Lower leg skin (tissue), 4 donors: Measurements from ENCODE around the gene KCNH5. TPM values are rescaled to one million over a fixed set of nuclear protein-coding genes. Genes with fewer than 3 reads are reported as not detected.

ENCODE experiments used
- DNase-seq, 2 donors: peaks; one replicate each; pipeline ENCODE4 v3.0.0-alpha.2; 2019; ENCODE audit warnings: low spot score in 2 of 2
- H3K4me3 ChIP-seq: fragments of 200-600 bp; sonication (generic); 2 replicates; pipeline ENCODE4 v1.5.1; 2017; ENCODE audit warnings: mild to moderate bottlenecking, low read depth; ENCODE audit not compliant: poor library complexity, severe bottlenecking
- POLR2A ChIP-seq, 2 donors: fragments of 450-650 bp; IDR thresholded peaks; one replicate each; pipeline ENCODE4 v1.6.1; 2016 to 2017; ENCODE audit warnings: antibody characterized with exemption in 2 of 2, mild to moderate bottlenecking in 1 of 2, moderate library complexity in 1 of 2
- WGBS, 2 donors: methylation state at CpG; one replicate each; pipeline ENCODE4 v1.1.5; 2018; 5-methylcytosine and 5-hydroxymethylcytosine counted together
- intact Hi-C: fragments of 100-400 bp; cut with DNase I; formaldehyde crosslinking; loops from one replicate; pipeline ENCODE4 v1.15.0; 2023; ENCODE audit warnings: low total_unique reads
- total RNA-seq, 4 donors: library from RNA; depleted of rRNA; stranded (reverse); fragments of >200 nt; gene quantifications; one replicate each; pipeline ENCODE4 v1.1.0, GENCODE V29; 2016
- TF ChIP-seq, protein P1 (sequence below), 3 donors: fragments of 450-650 bp; IDR thresholded peaks; one replicate each; pipeline ENCODE4 v1.5.1; 2016; ENCODE audit warnings: antibody characterized with exemption in 3 of 3, mild to moderate bottlenecking in 3 of 3, moderate library complexity in 2 of 3

Gene KCNH5
- total RNA-seq, 4 donors from 2014 or later, result 0.03 TPM; not detected in 3

DNA sequence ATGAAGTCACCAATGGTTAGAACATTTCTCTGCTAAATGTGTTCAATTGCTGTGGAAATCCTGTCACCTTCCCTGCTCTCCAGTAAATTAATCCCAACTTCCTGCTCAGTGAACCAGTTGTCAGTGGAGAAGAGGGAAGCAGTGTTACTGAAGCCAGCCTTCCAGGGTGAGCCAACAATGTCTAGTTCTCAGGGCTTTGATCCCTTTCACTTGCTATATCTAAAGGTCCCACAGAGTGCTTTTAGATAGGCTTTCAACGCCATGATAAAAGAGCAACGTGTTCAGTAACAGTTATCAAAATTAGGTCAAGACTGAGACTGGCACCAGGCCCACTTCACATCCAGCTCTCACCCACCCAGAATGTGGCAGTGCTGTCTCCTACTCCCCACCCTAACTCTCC lies 139.7 kb downstream of the KCNH5 start:
- no peak overlapping the region for H3K4me3 ChIP-seq
- TF ChIP-seq POLR2A (IDR thresholded peaks at IDR 0.05), result no peak
- TF ChIP-seq, protein P1, sequence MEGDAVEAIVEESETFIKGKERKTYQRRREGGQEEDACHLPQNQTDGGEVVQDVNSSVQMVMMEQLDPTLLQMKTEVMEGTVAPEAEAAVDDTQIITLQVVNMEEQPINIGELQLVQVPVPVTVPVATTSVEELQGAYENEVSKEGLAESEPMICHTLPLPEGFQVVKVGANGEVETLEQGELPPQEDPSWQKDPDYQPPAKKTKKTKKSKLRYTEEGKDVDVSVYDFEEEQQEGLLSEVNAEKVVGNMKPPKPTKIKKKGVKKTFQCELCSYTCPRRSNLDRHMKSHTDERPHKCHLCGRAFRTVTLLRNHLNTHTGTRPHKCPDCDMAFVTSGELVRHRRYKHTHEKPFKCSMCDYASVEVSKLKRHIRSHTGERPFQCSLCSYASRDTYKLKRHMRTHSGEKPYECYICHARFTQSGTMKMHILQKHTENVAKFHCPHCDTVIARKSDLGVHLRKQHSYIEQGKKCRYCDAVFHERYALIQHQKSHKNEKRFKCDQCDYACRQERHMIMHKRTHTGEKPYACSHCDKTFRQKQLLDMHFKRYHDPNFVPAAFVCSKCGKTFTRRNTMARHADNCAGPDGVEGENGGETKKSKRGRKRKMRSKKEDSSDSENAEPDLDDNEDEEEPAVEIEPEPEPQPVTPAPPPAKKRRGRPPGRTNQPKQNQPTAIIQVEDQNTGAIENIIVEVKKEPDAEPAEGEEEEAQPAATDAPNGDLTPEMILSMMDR (IDR thresholded peaks at IDR 0.05), result no peak
- intact Hi-C loops, result no loop called here
- WGBS, 2 donors, result 56 to 70% methylated on average over 2 of the region's 2 CpGs
- no peak for DNase-seq

DNA sequence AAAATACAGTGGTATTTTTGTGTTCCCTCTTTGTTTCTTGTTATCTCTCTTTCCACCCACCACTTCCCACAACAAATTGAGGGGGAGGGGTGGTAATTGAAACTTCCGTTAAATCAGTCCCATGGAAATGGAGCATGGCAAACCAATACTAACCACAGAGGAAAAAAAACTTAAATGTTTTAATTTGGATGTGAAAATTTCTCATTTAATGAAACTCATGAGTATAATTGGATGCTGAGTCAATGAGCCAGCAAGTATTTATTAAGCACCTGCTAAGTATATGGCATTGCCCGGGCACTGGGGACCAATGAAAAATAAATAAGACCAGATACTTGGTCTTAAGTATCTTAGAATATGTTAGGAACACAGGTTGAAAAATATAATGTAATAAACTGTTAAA lies 147.5 kb downstream of the KCNH5 start:
- WGBS, 2 donors, result 46 to 62% methylated on average over 2 of the region's 2 CpGs
- intact Hi-C loops, result no loop called here
- no peak for TF ChIP-seq POLR2A (IDR thresholded peaks at IDR 0.05)
- TF ChIP-seq, protein P1 (IDR thresholded peaks at IDR 0.05), result no peak
- no peak overlapping the region for H3K4me3 ChIP-seq
- DNase-seq, result no peak

GRCh38 chr14:62896932-62897456 lies 148.3 kb downstream of the KCNH5 start:
- no peak overlapping the region for H3K4me3 ChIP-seq
- 75 to 87% methylated on average over 1 of the region's 1 CpG for WGBS, 2 donors
- intact Hi-C loops, result no loop called here
- TF ChIP-seq POLR2A (IDR thresholded peaks at IDR 0.05), result no peak
- TF ChIP-seq, protein P1 (IDR thresholded peaks at IDR 0.05), result no peak
- DNase-seq, result no peak

DNA sequence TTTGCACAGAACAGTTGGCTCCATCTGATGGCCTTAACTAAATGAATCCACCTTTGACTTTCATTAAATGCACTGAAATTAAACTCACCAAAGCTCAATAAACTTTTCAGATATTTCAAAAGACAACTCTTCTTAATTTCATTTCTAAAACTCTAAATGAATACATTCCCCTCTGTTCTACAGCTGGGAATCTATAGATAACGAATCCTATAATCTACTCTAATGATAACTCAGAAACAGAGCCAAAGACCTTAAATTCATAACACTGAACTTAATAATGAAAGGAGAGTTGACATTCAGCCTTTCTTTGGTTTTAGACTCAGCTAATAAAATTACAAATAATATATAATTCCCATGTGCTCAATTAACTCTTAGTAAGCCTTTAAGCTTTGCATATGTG lies 150.5 kb downstream of the KCNH5 start:
- no peak for TF ChIP-seq POLR2A (IDR thresholded peaks at IDR 0.05)
- TF ChIP-seq, protein P1 (IDR thresholded peaks at IDR 0.05), result no peak
- intact Hi-C loops, result no loop called here
- WGBS, 2 donors, result 81% methylated on average over 1 of the region's 1 CpG
- no peak overlapping the region for H3K4me3 ChIP-seq
- DNase-seq, result no peak

GRCh38 chr14:62889364-62889763 lies 155.9 kb downstream of the KCNH5 start:
- no peak overlapping the region for H3K4me3 ChIP-seq
- intact Hi-C loops, result no loop called here
- TF ChIP-seq, protein P1 (IDR thresholded peaks at IDR 0.05), result no peak
- TF ChIP-seq POLR2A (IDR thresholded peaks at IDR 0.05), result no peak
- 53 to 63% methylated on average over 4 of the region's 4 CpGs for WGBS, 2 donors
- no peak for DNase-seq

GRCh38 chr14:62886461-62886860 lies 158.8 kb downstream of the KCNH5 start:
- intact Hi-C loops, result no loop called here
- H3K4me3 ChIP-seq, result no peak overlapping the region
- DNase-seq, result no peak
- TF ChIP-seq, protein P1 (IDR thresholded peaks at IDR 0.05), result no peak
- no peak for TF ChIP-seq POLR2A (IDR thresholded peaks at IDR 0.05)
- 49 to 55% methylated on average over 1 of the region's 1 CpG for WGBS, 2 donors
